ENCODE data around the gene CETP.

- no peak for TF ChIP-seq NFRKB (IDR thresholded peaks at IDR 0.05)
- no peak for TF ChIP-seq ZNF384 (IDR thresholded peaks at IDR 0.05)
- TF ChIP-seq HDGF (IDR thresholded peaks at IDR 0.05; ENCODE audit: borderline replicate concordance), result no peak
- no peak for TF ChIP-seq FOXM1 (IDR thresholded peaks at IDR 0.05; ENCODE audit: borderline replicate concordance)
- TF ChIP-seq BHLHE40 (IDR thresholded peaks at IDR 0.05; ENCODE audit: borderline replicate concordance), result no peak
- no peak for TF ChIP-seq SUZ12 (IDR thresholded peaks at IDR 0.05)
- TF ChIP-seq SP1 (IDR thresholded peaks at IDR 0.05), result no peak
These were observed 45.0 kb upstream of the CETP start for GRCh38 chr16:56916571-56917403.

All from HEK293T (cell line).